Prostate gland (tissue), 2 donors: ENCODE data around the gene SEC14L1.

Source experiments
- POLR2A ChIP-seq: fragments of 450-650 bp; IDR thresholded peaks from one replicate; pipeline ENCODE4 v1.6.1; 2016; ENCODE audit warnings: antibody characterized with exemption, mild to moderate bottlenecking
- TF ChIP-seq, protein P1 (sequence below), 4 experiments: fragments of 200-600 bp in 2 of 4; fragments of 450-650 bp in 2 of 4; sonication (generic) in 2 of 4; IDR thresholded peaks; 1 replicate in 3 of 4; 2 replicates in 1 of 4; pipeline ENCODE4 v1.5.1; 2016 to 2019; ENCODE audit warnings: antibody characterized with exemption in 4 of 4, mild to moderate bottlenecking in 2 of 4, moderate library complexity in 2 of 4

DNA sequence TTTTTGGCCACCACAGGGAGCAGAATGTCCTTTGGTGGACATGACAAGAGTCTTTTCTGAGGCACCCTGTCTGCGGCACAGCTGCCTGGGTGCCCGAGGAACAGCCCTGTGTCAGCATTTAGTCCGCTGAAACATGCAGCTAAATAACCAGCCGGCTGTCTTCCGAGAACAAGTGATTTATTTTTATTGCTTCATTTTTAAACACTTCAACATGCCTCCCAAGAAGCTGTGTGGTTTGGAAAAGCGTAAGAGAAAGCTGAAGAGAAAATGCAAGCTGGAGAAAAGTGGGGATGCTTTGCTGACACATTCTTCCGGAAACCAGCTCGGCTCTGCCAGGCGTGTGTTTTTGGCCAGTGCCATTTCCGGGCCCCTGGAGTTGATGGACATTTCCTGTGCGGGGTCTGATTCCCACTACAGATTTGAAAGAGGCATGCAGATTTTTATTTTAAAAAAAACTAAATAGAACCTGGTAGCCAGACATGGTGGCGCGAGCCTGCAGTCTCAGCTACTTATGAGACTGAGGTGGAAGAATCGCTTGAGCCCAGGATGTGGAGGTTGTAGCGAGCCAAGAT lies 94.7 kb downstream of the SEC14L1 start:
- TF ChIP-seq, protein P1, sequence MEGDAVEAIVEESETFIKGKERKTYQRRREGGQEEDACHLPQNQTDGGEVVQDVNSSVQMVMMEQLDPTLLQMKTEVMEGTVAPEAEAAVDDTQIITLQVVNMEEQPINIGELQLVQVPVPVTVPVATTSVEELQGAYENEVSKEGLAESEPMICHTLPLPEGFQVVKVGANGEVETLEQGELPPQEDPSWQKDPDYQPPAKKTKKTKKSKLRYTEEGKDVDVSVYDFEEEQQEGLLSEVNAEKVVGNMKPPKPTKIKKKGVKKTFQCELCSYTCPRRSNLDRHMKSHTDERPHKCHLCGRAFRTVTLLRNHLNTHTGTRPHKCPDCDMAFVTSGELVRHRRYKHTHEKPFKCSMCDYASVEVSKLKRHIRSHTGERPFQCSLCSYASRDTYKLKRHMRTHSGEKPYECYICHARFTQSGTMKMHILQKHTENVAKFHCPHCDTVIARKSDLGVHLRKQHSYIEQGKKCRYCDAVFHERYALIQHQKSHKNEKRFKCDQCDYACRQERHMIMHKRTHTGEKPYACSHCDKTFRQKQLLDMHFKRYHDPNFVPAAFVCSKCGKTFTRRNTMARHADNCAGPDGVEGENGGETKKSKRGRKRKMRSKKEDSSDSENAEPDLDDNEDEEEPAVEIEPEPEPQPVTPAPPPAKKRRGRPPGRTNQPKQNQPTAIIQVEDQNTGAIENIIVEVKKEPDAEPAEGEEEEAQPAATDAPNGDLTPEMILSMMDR (IDR thresholded peaks at IDR 0.05), result no peak
- TF ChIP-seq POLR2A, result no peak
